ENCODE measurements around the gene OGFOD3.

Gene OGFOD3

GRCh38 chr17:82446124-82446523 is 27.7 kb upstream of the OGFOD3 start:
- no peak for DNase-seq

GRCh38 chr17:82445542-82445941 is 27.2 kb upstream of the OGFOD3 start:
- no peak for DNase-seq

DNA sequence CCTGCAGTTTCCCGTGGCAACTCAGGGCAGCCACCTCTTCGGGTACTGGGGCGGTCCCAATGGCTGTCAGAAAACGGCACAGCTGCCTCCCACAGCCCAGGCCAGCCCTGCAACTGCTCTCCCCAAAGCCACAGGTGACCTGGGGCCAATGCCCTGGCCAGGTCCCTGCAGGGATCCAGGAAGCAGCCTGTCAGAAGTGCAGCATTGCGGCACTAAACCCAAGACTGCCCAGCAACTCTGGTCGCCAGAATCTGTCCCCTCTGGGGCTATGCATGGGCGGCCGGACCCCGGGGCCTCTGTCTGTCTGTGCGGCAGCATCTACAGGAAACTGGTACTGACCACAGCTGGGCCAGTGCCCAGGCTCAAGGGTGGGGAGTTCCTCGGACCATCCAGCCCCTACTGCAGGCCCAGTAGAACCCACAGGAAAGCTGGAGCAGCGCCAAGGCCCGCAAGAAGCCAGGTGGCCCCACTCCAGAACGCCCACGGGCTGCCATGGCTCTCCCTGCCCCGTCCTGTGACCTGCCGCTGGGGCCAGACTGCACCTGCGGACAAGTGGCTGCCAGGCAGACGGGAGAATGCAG is 26.6 kb upstream of the OGFOD3 start:
- DNase-seq: no peak

- DNase-seq: no peak
Measured at GRCh38 chr17:82444284-82444893, 26.0 kb upstream of the OGFOD3 start.

GRCh38 chr17:82443465-82444283 is 25.3 kb upstream of the OGFOD3 start:
- DNase-seq: no peak

DNA sequence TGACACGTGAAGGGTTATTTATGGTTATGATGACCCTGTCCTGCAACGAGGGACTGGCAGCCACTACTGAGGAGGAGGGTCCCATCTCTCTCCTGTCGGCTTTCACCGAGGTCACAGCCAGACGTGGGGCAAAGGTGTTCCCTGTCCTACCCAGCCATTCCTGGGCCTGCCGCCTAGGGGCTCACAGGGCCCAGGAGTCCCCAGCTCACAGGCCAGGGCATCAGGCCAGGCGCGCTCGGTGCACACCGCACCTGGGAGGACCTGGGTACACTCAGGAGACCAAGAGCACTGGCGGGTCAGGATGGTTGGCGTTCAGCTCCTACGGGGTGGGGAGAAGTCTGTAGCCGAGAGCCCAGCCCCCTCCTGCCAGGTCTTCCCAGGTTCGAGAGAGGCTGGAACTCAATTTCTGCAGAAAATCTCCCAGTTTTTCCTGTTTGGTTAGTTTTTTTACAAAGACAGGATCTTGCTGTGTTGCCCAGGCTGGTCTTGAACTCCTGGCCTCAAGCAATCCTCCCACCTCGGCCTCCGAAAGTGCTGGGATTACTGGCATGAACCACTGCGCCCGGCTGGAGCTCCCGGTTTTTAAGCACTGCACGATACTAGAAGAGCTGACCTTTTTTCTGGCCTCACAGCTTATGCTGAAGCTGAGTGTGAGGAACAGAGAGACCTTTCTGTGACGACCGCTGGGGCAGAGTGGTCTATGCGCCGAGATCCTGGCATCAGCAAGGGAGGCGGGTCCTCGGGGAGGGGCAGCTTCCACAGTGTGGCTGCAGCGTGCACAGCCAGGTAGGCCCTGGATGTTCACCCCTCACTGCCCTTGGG is 24.5 kb upstream of the OGFOD3 start:
- DNase-seq: no peak

GRCh38 chr17:82441691-82442487 is 23.5 kb upstream of the OGFOD3 start:
- DNase-seq: no peak

DNA sequence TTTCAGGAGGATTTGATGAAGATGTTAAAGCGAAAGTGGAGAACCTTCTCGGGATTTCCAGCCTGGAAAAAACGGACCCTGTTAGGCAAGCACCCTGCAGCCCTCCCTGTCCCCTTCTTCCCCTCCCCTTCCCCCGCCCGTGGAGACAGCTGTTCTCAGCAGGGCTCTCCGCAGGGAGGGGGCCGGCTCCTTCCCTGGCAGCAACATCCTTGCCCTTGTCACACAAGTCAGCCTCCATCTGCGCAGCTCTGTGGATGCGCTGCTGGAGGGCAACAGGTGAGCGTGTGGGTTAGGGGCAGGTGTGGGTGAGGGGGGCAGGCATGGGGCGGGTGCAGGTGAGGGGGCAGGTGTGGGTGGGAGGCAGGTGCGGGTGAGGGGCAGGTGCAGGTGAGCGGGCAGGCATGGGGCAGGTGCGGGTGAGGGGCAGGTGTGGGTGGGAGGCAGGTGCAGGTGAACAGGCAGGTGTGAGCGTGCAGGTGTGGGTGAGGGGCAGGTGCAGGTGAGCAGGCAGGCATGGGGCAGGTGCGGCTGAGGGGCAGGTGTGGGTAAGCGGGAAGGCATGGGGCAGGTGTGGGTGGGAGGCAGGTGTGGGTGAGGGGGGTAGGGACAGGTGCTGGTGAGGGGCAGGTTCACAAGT is 22.7 kb upstream of the OGFOD3 start:
- DNase-seq: peak; percentile 50

GRCh38 chr17:82440469-82440981 is 22.1 kb upstream of the OGFOD3 start:
- DNase-seq: no peak

DNA sequence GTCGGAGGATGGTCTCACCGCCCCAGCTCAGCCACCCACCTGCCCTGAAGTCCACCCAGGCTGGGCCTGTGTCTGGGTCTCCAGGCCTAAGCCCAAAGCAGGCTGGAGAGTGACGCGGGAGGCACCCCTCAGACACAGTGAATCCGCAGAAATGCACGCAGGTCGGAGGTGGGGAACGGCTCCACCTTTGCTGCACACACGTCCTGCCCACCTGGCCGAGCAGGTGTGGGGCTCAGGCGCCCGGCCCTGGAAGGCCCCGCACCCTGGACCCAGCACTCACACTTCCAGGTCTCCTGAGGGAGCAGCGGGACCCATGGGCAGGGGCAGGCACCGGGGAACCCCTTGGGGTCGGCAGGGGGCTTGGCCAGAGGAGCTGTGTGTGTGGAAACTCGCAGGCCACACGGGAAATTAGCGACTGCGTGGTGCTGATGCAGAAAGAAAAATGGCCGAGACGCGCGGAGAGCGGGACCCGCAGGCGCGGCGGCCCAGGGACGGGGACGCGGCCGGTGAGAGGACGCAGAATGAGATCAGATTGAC is 21.5 kb upstream of the OGFOD3 start:
- DNase-seq: no peak

- no peak for DNase-seq
Measured at GRCh38 chr17:82439194-82439828, 20.9 kb upstream of the OGFOD3 start.

- no peak for DNase-seq
Measured at GRCh38 chr17:82438401-82439193, 20.2 kb upstream of the OGFOD3 start.

DNA sequence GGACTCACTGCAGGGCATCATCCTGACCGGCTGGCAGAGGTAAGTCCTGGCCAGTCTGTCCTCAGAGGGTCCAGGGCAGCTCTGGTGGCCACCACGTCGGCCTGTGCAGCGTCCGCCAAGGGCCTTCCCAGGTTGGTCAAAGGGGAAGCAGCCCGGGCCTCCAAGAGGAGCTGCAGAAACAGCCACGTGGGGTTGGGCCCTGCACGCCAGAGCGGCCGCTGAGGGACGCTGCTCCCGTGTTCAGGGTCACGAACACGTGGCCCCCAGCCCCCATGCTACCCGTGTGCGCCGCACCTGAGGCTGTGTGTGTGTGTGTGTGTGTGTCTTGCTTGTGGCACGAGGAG is 18.9 kb upstream of the OGFOD3 start:
- no peak for DNase-seq

DNA sequence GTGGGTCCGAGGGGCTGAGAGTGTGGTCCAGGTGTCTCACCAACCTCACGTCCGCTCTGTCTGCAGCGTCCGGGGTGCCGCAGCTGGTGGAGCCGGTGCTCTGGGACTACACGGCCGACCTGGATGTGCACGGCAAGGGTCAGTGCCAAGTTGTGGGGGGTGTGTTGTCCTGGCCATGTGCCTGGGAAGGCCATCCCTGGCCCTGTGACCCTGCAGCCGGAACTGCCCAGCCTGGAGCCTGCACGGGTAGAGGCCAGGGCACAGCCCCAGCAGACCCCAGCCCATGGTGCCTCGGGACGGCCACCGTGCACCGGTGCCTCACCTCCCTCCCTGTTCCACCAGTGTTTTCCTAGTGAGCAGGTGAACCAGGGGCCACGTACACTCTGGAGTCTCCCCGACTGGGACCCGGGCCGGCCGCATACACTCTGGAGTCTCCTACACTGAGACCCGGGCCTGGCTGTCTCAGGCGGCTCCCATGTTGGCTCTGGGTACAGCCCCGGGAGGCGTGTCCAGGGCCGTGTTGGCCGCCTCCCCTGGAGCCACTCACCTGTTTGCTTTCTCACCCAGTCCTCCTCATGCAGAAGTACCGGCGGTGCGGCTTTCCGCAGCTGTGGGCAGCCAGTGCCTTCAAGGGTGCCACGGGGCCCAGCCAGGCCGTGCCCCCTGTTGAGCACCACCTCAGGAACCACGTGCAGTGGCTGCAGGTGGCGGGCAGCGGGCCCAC is 18.4 kb upstream of the OGFOD3 start:
- no peak for DNase-seq

DNA sequence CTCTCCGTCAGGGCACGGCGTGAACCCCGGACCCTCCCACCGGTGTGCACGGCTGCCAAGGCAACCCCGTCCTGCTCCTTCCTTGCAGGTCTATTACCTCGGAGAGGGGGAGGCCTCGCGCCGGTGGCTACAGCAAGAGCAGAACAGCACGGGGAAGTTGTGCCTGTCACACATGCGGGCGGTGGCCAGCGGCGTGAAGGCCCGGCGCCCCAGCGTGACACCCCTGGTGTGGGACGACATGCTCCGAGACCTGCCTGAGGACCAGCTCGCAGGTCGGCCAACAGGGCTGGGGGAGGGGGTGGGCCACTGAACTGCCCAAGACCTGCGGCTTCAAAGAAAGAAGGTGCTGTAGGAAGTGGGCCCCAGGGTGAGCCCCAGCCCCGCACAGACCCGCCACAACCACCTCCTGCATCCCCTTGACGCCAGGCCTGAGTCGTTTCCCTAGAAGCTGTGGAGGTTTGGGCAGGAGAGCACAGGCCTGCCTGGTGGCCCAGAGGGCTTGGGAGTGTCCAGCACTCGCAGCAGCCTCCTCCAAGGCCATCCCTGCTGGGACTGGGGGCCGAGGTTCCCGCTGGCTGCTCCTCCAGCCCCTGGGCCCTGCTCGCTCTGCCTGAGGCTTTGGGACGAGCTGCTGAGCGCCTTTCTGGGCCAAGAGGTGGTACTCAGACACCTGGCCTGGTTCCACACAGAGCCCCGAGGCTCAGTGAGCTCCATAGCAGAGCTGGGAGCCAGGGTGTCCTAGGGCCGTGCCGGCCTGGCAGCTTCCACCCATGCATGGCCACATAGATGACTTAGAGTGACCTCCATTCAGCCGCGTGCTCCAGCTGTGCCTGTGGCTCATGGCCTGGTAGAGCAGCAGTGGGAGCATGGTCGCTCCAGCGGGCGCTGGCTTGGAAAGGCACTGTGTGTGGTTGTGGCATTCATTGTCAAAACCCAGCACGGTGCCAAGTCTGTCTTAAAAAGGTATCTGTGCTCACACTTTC is 17.5 kb upstream of the OGFOD3 start:
- DNase-seq: no peak

DNA sequence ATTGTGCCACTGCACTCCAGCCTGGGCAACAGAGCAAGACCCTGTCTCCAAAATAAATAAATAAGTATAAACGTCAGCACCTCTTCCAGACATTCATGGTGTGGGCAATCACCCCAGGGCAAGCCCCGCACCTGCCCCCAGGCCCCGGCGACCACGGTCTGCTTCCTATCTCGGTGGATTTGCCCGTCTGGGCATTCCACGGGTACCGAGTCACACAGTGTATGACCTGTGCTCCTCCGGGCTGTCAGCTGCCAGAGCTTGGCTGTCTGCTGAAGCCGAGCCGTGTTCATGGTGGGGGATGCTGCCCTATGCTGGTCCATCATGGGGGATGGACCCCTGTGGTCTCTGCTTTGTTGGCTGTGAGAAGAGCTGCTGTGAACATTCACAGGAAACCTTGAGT is 16.7 kb upstream of the OGFOD3 start:
- DNase-seq: no peak

- DNase-seq: no peak
Measured at GRCh38 chr17:82434216-82434565, 15.8 kb upstream of the OGFOD3 start.

DNA sequence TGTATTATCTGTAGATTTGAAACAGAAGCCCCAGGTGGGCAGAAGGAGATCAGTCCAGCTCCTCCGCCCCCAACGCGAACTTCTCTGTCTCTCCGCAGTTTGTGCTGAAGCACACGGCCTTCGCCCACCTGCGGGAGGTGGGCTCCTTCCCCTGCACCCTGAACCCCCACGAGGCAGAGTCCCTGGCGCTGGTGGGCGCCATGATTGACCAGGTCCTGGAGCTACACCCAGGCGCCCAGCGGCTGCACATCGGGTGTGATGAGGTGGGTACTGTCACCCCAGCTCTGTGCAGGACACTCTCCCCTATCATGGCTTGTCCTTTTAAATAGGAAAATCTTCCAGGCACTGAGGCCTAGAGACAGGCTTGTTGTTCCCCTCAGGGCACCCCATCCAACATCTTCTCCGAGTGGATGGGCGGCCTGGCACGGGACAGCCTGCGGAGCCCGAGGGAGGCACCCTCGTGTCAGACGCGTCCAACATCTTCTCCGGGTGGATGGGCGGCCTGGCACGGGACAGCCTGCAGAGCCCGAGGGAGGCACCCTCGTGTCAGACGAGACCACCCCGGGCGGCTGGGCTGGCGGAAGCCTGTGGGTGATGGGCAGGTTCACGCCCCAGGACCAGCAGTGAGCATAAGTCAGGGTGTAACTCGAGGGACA is 15.3 kb upstream of the OGFOD3 start:
- no peak for DNase-seq

All from NCI-H1105 (cell line).